Neuronal stem cell (in vitro differentiated cells): Measurements from ENCODE around the gene CFAP97D2.

Experiments
- DNase-seq: peaks from one replicate; pipeline ENCODE4 v3.0.0-alpha.2; 2013; ENCODE audit warnings: low spot score
- H2AFZ ChIP-seq: one replicate; pipeline ENCODE4 v1.6.1; 2013; ENCODE audit warnings: mild to moderate bottlenecking, low read length, inconsistent platforms
- H2AK5ac ChIP-seq: 2 replicates; pipeline ENCODE4 v1.6.1; 2013; ENCODE audit warnings: low read depth, mild to moderate bottlenecking, inconsistent platforms, low read length, moderate library complexity, mixed read lengths
- H2BK120ac ChIP-seq: 2 replicates; pipeline ENCODE4 v1.6.1; 2013; ENCODE audit warnings: low read depth, mild to moderate bottlenecking, inconsistent platforms, low read length, moderate library complexity, mixed read lengths
- H2BK12ac ChIP-seq: one replicate; pipeline ENCODE4 v1.6.1; 2013; ENCODE audit warnings: low read length, inconsistent platforms
- H2BK15ac ChIP-seq: 2 replicates; pipeline ENCODE4 v1.6.1; 2013; ENCODE audit warnings: mild to moderate bottlenecking, low read length, inconsistent platforms, mixed read lengths
- H2BK5ac ChIP-seq: one replicate; pipeline ENCODE4 v1.6.1; 2013; ENCODE audit warnings: inconsistent platforms, mild to moderate bottlenecking, low read length, moderate library complexity
- H3K14ac ChIP-seq: one replicate; pipeline ENCODE4 v1.6.1; 2013; ENCODE audit warnings: low read length, inconsistent platforms
- H3K18ac ChIP-seq: 2 replicates; pipeline ENCODE4 v1.6.1; 2013; ENCODE audit warnings: low read length, inconsistent platforms
- H3K23ac ChIP-seq: 2 replicates; pipeline ENCODE4 v1.6.1; 2013; ENCODE audit warnings: low read depth, mild to moderate bottlenecking, mixed read lengths, low read length, inconsistent platforms; ENCODE audit not compliant: poor library complexity
- H3K27ac ChIP-seq: replicated peaks from 3 replicates; pipeline ENCODE4 v1.5.1; 2013; ENCODE audit warnings: low read length, inconsistent platforms
- H3K27me3 ChIP-seq, 3 experiments: 2 replicates each; pipeline ENCODE4 v1.6.1; 2013; ENCODE audit warnings: low read length in 3 of 3, mild to moderate bottlenecking in 2 of 3, inconsistent platforms in 1 of 3, low read depth in 1 of 3, mixed read lengths in 1 of 3, moderate library complexity in 1 of 3; ENCODE audit not compliant: control insufficient read depth in 3 of 3, insufficient read depth in 3 of 3
- H3K36me3 ChIP-seq, 2 donors: replicated peaks in 1 of 2; 2 replicates each; pipeline ENCODE4 v1.6.1; 2013; ENCODE audit warnings: low read length in 2 of 2; ENCODE audit not compliant: control insufficient read depth in 2 of 2, insufficient read depth in 2 of 2
- H3K4ac ChIP-seq: 2 replicates; pipeline ENCODE4 v1.6.1; 2013; ENCODE audit warnings: inconsistent platforms, mild to moderate bottlenecking, low read length, moderate library complexity
- H3K4me1 ChIP-seq, 2 donors: 1 replicate in 1 of 2; 2 replicates in 1 of 2; pipeline ENCODE4 v1.6.1; 2013; ENCODE audit warnings: low read length in 2 of 2, low read depth in 1 of 2; ENCODE audit not compliant: control insufficient read depth in 2 of 2, insufficient read depth in 1 of 2
- H3K4me2 ChIP-seq: one replicate; pipeline ENCODE4 v1.6.1; 2013; ENCODE audit warnings: mild to moderate bottlenecking, low read length, inconsistent platforms; ENCODE audit not compliant: insufficient read depth, poor library complexity, severe bottlenecking
- H3K4me3 ChIP-seq, 2 donors: 2 replicates each; pipeline ENCODE4 v1.5.1; 2013; ENCODE audit warnings: low read length in 2 of 2, mild to moderate bottlenecking in 2 of 2, inconsistent platforms in 1 of 2, moderate library complexity in 1 of 2
- H3K79me1 ChIP-seq: one replicate; pipeline ENCODE4 v1.6.1; 2013; ENCODE audit warnings: low read depth, mild to moderate bottlenecking, inconsistent platforms, low read length, moderate library complexity
- H3K9ac ChIP-seq: one replicate; pipeline ENCODE4 v1.6.1; 2013; ENCODE audit warnings: mild to moderate bottlenecking, low read depth, low read length, inconsistent platforms; ENCODE audit not compliant: poor library complexity
- H3K9me3 ChIP-seq, 2 donors: replicated peaks in 1 of 2; 2 replicates each; pipeline versions ENCODE3 to v1.6.1; 2013; ENCODE audit warnings: low read length in 2 of 2, mild to moderate bottlenecking in 2 of 2, inconsistent platforms in 1 of 2, low read depth in 1 of 2, mixed read lengths in 1 of 2, moderate library complexity in 1 of 2; ENCODE audit not compliant: control insufficient read depth in 2 of 2, insufficient read depth in 1 of 2
- H4K8ac ChIP-seq: one replicate; pipeline ENCODE4 v1.6.1; 2013; ENCODE audit warnings: low read depth, mild to moderate bottlenecking, inconsistent platforms, low read length, moderate library complexity
- H4K91ac ChIP-seq: one replicate; pipeline ENCODE4 v1.6.1; 2013; ENCODE audit warnings: low read length, low read depth, mild to moderate bottlenecking, inconsistent platforms; ENCODE audit not compliant: poor library complexity
- WGBS, 2 donors: extraction: QIAGEN DNeasy Blood & Tissue Kit; methylation state at CpG; one replicate each; pipeline ENCODE4 v1.1.7; 2013; ENCODE audit warnings: missing lambda C conversion rate in 2 of 2, mixed read lengths in 1 of 2; ENCODE audit not compliant: insufficient read length in 2 of 2, insufficient replicate concordance in 1 of 2; ENCODE audit errors: extremely low coverage in 2 of 2; 5-methylcytosine and 5-hydroxymethylcytosine counted together

CFAP97D2 gene

GRCh38 chr13:114143806-114144605 lies 35.1 kb upstream of the CFAP97D2 start:
- H2BK12ac ChIP-seq, result peak overlapping the region; percentile 26
- H3K4me1 ChIP-seq, result peaks cover 6 to 16% of the 10 kb centered on the region in 2 donors
- no peaks in the 10 kb centered on the region for H3K79me1 ChIP-seq
- peaks cover 0 to 2% of the 10 kb centered on the region in 2 donors for H3K36me3 ChIP-seq
- no peak overlapping the region for H3K23ac ChIP-seq
- peak overlapping the region; percentile 44 for H3K4ac ChIP-seq
- H3K27ac ChIP-seq, result no peak overlapping the region
- H4K8ac ChIP-seq, result no peak overlapping the region
- peak overlapping the region; percentile 42 for H2BK15ac ChIP-seq
- peak overlapping the region; percentile 47 for H3K9ac ChIP-seq
- peak overlapping the region; percentile 63 for H2BK5ac ChIP-seq
- no peak for DNase-seq
- H3K18ac ChIP-seq, result peak overlapping the region; percentile 88
- H2BK120ac ChIP-seq, result no peak overlapping the region
- peaks cover 0 to 8% (median 0%) of the 10 kb centered on the region in 3 experiments for H3K27me3 ChIP-seq
- H3K9me3 ChIP-seq, result peaks cover 0 to 10% of the 10 kb centered on the region in 2 donors
- no CpG with 5 or more reads among the region's 24 CpGs for WGBS, 2 donors
- H3K14ac ChIP-seq, result peak overlapping the region; percentile 83
- H3K4me3 ChIP-seq, result peak overlapping the region in 1 of 2 donors; percentile 13
- H2AK5ac ChIP-seq, result peak overlapping the region; percentile 12
- no peak overlapping the region for H3K4me2 ChIP-seq
- H2AFZ ChIP-seq, result no peak overlapping the region
- H4K91ac ChIP-seq, result no peak overlapping the region

GRCh38 chr13:114144606-114145244 lies 34.3 kb upstream of the CFAP97D2 start:
- no peak overlapping the region for H3K27ac ChIP-seq
- peaks cover 0 to 2% of the 10 kb centered on the region in 2 donors for H3K36me3 ChIP-seq
- no peak overlapping the region for H3K9ac ChIP-seq
- H4K8ac ChIP-seq, result no peak overlapping the region
- H2BK12ac ChIP-seq, result no peak overlapping the region
- H3K4me3 ChIP-seq, result no peak overlapping the region
- no peak overlapping the region for H3K14ac ChIP-seq
- no peaks in the 10 kb centered on the region for H3K79me1 ChIP-seq
- H2AK5ac ChIP-seq, result no peak overlapping the region
- no peak overlapping the region for H3K4ac ChIP-seq
- peaks cover 0 to 10% of the 10 kb centered on the region in 2 donors for H3K9me3 ChIP-seq
- H3K27me3 ChIP-seq, result peaks cover 0 to 8% (median 0%) of the 10 kb centered on the region in 3 experiments
- no CpG with 5 or more reads among the region's 17 CpGs for WGBS, 2 donors
- no peak for DNase-seq
- H2AFZ ChIP-seq, result no peak overlapping the region
- H4K91ac ChIP-seq, result no peak overlapping the region
- H2BK5ac ChIP-seq, result no peak overlapping the region
- no peak overlapping the region for H3K4me2 ChIP-seq
- H2BK120ac ChIP-seq, result no peak overlapping the region
- H3K4me1 ChIP-seq, result peaks cover 6 to 16% of the 10 kb centered on the region in 2 donors
- H3K23ac ChIP-seq, result no peak overlapping the region
- no peak overlapping the region for H3K18ac ChIP-seq
- peak overlapping the region; percentile 42 for H2BK15ac ChIP-seq

DNA sequence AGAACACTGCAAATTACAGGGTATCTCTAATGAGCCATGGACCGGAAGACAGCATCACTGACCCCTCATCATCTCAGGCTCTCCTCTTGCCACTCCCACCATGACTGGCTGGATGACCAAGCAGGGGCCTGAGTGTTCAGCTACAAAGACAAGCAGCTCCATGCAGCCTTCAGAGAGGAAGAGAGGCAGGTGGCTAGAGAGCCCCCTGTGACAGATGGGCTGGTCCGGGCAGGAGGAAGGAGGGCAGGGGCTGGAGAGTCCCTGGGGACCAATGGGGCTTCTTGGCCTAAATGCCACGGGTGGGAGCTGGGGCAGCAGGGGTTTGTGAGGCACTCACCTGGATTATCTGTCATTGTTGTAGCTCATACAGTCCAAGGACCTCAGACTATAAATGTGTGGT lies 33.8 kb upstream of the CFAP97D2 start:
- WGBS, 2 donors, result no CpG with 5 or more reads among the region's 3 CpGs
- peaks cover 6 to 16% of the 10 kb centered on the region in 2 donors for H3K4me1 ChIP-seq
- peak overlapping the region; percentile 22 for H2AK5ac ChIP-seq
- no peak overlapping the region for H3K4me2 ChIP-seq
- no peak overlapping the region for H3K23ac ChIP-seq
- H3K4me3 ChIP-seq, result no peak overlapping the region
- H2BK12ac ChIP-seq, result no peak overlapping the region
- H3K36me3 ChIP-seq, result peaks cover 0 to 2% of the 10 kb centered on the region in 2 donors
- H4K8ac ChIP-seq, result no peak overlapping the region
- no peak overlapping the region for H3K9ac ChIP-seq
- H3K9me3 ChIP-seq, result peaks cover 0 to 10% of the 10 kb centered on the region in 2 donors
- peaks cover 0 to 8% (median 0%) of the 10 kb centered on the region in 3 experiments for H3K27me3 ChIP-seq
- no peak overlapping the region for H4K91ac ChIP-seq
- no peak overlapping the region for H3K27ac ChIP-seq
- H3K4ac ChIP-seq, result no peak overlapping the region
- H3K18ac ChIP-seq, result peak overlapping the region; percentile 3
- no peak overlapping the region for H2BK120ac ChIP-seq
- H2BK15ac ChIP-seq, result no peak overlapping the region
- H2BK5ac ChIP-seq, result no peak overlapping the region
- H2AFZ ChIP-seq, result no peak overlapping the region
- H3K14ac ChIP-seq, result no peak overlapping the region
- H3K79me1 ChIP-seq, result no peaks in the 10 kb centered on the region
- no peak for DNase-seq

GRCh38 chr13:114145722-114146121 lies 33.3 kb upstream of the CFAP97D2 start:
- Histone ChIP-seq H4K8ac (no peak overlapping the region), H3K14ac (no peak overlapping the region), H3K79me1 (no peaks in the 10 kb centered on the region), H3K27ac (no peak overlapping the region), H2BK15ac (no peak overlapping the region), H3K9ac (no peak overlapping the region), H3K4me1 (peaks cover 4 to 16% of the 10 kb centered on the region in 2 donors), H2AFZ (no peak overlapping the region), H3K9me3 (peaks cover 0 to 10% of the 10 kb centered on the region in 2 donors), H3K36me3 (peaks cover 0 to 2% of the 10 kb centered on the region in 2 donors), H2AK5ac (peak overlapping the region; percentile 22), H3K18ac (no peak overlapping the region), H3K27me3 (peaks cover 0 to 8% (median 0%) of the 10 kb centered on the region in 3 experiments), H3K23ac (no peak overlapping the region), H3K4ac (no peak overlapping the region), H3K4me3 (no peak overlapping the region), H3K4me2 (no peak overlapping the region), H2BK12ac (peak overlapping the region; percentile 24), H2BK120ac (no peak overlapping the region), H4K91ac (no peak overlapping the region), H2BK5ac (no peak overlapping the region)
- no peak for DNase-seq
- WGBS, 2 donors, result no CpG with 5 or more reads among the region's 14 CpGs
